Mesothelial cell of epicardium (in vitro differentiated cells): ENCODE results near the gene TNFRSF19. TPM values are rescaled to one million over a fixed set of nuclear protein-coding genes. Genes with fewer than 3 reads are reported as not detected.
"Not testable (repeated sequence)": the region's sequence is repeated elsewhere in the genome, so short reads cannot be mapped to it uniquely, and the experiment has no call there.

Source experiments
- DNase-seq, 2 experiments: peaks; one replicate each; pipeline ENCODE4 v3.0.0; 2021; ENCODE audit warnings: low spot score in 2 of 2; ENCODE audit not compliant: unreplicated experiment in 2 of 2
- H3K27ac Mint-ChIP-seq: 2 replicates; pipeline ENCODE4 v1.8.0; 2021; ENCODE audit warnings: mixed read lengths
- H3K27me3 Mint-ChIP-seq: 2 replicates; pipeline ENCODE4 v1.8.0; 2021; ENCODE audit warnings: low read depth, mixed read lengths
- H3K36me3 Mint-ChIP-seq: 2 replicates; pipeline ENCODE4 v1.8.0; 2021; ENCODE audit warnings: mixed read lengths
- H3K4me1 Mint-ChIP-seq: 2 replicates; pipeline ENCODE4 v1.8.0; 2021; ENCODE audit warnings: mixed read lengths
- H3K4me3 Mint-ChIP-seq: 2 replicates; pipeline ENCODE4 v1.8.0; 2021; ENCODE audit warnings: mild to moderate bottlenecking, moderate library complexity, mixed read lengths
- H3K9me3 Mint-ChIP-seq: 2 replicates; pipeline ENCODE4 v1.8.0; 2021; ENCODE audit warnings: mixed read lengths
- total RNA-seq: library from RNA; stranded (reverse); gene quantifications from 3 replicates; pipeline ENCODE4 v1.2.1, GENCODE V29; 2021
- TF ChIP-seq, protein P1 (sequence below): fragments of 200-600 bp; sonication (generic); IDR thresholded peaks from one replicate; pipeline ENCODE4 v1.5.0; 2021; ENCODE audit warnings: antibody characterized with exemption; ENCODE audit not compliant: unreplicated experiment

Gene TNFRSF19
- total RNA-seq, 1 donor from 2014 or later: 43.5 TPM

DNA sequence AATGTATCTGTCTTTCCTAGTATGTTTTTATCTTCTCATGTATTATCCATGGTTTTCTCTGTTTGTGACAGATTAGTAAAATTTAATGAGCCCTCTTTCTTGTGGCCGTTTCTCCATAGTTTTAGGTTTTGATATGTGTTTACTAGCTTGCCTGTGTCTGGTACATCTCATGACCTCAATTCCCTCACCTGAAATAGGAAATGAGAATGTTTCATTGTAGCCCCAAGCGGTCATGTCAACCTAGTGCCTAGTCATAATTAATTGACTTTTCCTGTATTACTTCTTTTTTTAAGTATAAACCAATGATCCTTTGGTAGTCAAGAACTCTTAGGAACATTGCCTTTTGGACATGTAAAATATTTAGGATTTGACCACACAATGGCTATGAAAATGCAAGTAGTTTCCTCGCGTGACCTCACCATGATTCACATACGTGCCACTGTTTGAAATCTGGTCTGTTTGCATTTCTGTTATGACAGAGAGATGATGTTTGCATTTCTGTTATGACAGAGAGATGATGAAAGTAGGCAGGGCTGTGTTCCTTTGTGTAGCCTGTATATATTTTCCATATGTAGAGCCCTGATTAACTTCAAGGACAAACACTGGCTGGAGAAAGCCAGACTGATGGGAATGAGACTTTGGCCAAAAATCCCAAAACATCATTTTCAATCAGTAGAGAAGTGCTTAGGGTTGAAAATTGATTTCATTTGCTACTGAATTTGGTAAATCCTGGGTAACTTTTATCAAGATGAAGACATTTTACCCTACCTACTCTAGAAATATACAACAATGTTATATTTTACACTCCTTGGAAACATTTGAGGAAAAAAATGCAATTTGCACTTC is 104.8 kb downstream of the TNFRSF19 start:
- TF ChIP-seq, protein P1, sequence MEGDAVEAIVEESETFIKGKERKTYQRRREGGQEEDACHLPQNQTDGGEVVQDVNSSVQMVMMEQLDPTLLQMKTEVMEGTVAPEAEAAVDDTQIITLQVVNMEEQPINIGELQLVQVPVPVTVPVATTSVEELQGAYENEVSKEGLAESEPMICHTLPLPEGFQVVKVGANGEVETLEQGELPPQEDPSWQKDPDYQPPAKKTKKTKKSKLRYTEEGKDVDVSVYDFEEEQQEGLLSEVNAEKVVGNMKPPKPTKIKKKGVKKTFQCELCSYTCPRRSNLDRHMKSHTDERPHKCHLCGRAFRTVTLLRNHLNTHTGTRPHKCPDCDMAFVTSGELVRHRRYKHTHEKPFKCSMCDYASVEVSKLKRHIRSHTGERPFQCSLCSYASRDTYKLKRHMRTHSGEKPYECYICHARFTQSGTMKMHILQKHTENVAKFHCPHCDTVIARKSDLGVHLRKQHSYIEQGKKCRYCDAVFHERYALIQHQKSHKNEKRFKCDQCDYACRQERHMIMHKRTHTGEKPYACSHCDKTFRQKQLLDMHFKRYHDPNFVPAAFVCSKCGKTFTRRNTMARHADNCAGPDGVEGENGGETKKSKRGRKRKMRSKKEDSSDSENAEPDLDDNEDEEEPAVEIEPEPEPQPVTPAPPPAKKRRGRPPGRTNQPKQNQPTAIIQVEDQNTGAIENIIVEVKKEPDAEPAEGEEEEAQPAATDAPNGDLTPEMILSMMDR: no peak
- Mint-ChIP-seq H3K4me3 (no peak overlapping the region), H3K27me3 (no peaks in the 10 kb centered on the region)

DNA sequence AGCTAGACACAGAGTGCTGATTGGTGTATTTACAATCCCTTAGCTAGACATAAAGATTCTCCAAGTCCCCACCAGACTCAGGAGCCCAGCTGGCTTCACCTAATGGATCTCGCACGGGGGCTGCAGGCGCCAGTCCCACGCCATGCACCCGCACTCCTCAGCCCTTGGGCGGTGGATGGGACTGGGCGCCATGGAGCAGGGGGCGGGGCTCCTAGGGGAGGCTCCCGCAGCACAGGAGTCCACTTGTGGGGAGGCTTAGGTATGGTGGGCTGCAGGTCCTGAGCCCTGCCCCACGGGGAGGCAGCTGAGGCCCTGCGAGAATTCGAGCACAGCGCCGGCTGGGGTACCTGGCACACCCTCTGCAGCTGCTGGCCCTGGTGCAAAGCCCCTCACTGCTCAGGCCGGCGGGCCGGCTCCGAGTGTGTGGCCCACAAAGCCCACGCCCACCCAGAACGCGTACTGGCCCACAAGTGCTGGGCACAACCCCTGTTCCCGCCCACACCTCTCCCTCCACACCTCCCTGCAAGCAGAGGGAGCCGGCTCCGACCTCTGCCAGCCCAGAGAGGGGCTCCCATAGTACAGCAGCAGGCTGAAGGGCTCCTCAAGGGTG is 107.6 kb downstream of the TNFRSF19 start:
- not testable (repeated sequence) for H3K27ac Mint-ChIP-seq, H3K36me3 Mint-ChIP-seq, H3K27me3 Mint-ChIP-seq, H3K4me3 Mint-ChIP-seq, H3K9me3 Mint-ChIP-seq, DNase-seq
- peaks cover 30% of the 10 kb centered on the region for H3K4me1 Mint-ChIP-seq

More for the DNA sequence above, 104.8 kb downstream of the TNFRSF19 start:
- Mint-ChIP-seq H3K4me1 (peaks cover 41% of the 10 kb centered on the region), H3K27ac (no peak overlapping the region), H3K9me3 (no peaks in the 10 kb centered on the region), H3K36me3 (peaks cover 6% of the 10 kb centered on the region)
- no peak for DNase-seq

GRCh38 chr13:23678795-23679194 is 108.6 kb downstream of the TNFRSF19 start:
- TF ChIP-seq, protein P1: no peak
- no peak overlapping the region for H3K4me3 Mint-ChIP-seq
- no peaks in the 10 kb centered on the region for H3K27me3 Mint-ChIP-seq
- peaks cover 8% of the 10 kb centered on the region for H3K36me3 Mint-ChIP-seq
- H3K27ac Mint-ChIP-seq: no peak overlapping the region
- H3K4me1 Mint-ChIP-seq: peaks cover 21% of the 10 kb centered on the region
- H3K9me3 Mint-ChIP-seq: peaks cover 14% of the 10 kb centered on the region
- DNase-seq: no peak

GRCh38 chr13:23679220-23679619 is 109.0 kb downstream of the TNFRSF19 start:
- DNase-seq: no peak
- peak overlapping the region; percentile 33 for H3K27ac Mint-ChIP-seq
- peaks cover 17% of the 10 kb centered on the region for H3K4me1 Mint-ChIP-seq
- H3K27me3 Mint-ChIP-seq: no peaks in the 10 kb centered on the region
- H3K9me3 Mint-ChIP-seq: peaks cover 16% of the 10 kb centered on the region
- TF ChIP-seq, protein P1: no peak
- peaks cover 9% of the 10 kb centered on the region for H3K36me3 Mint-ChIP-seq
- H3K4me3 Mint-ChIP-seq: no peak overlapping the region

GRCh38 chr13:23680845-23681669 is 110.8 kb downstream of the TNFRSF19 start:
- no peak for DNase-seq
- TF ChIP-seq, protein P1: no peak
- Mint-ChIP-seq H3K27ac (no peak overlapping the region), H3K9me3 (peaks cover 29% of the 10 kb centered on the region), H3K27me3 (no peaks in the 10 kb centered on the region), H3K4me3 (no peak overlapping the region), H3K36me3 (peaks cover 7% of the 10 kb centered on the region), H3K4me1 (peaks cover 12% of the 10 kb centered on the region)
